ENCODE results near the gene SH2D4B.
A peak's percentile ranks its signal among the peaks of the same experiment; 100 is the strongest.

SH2D4B gene

GRCh38 chr10:80598084-80598798, 60.5 kb downstream of the SH2D4B start:
- peak; percentile 26 for DNase-seq (ENCODE audit: low spot score)
- H3K4me3 ChIP-seq = no peak overlapping the region
- TF ChIP-seq CTCF (IDR thresholded peaks at IDR 0.05) = no peak
- no peak overlapping the region for H3K27ac ChIP-seq

- Histone ChIP-seq H3K27ac (no peak overlapping the region), H3K4me3 (no peak overlapping the region)
- peak; percentile 54 for DNase-seq (ENCODE audit: low spot score)
- TF ChIP-seq CTCF (IDR thresholded peaks at IDR 0.05) = no peak
These were observed 61.2 kb downstream of the SH2D4B start for GRCh38 chr10:80598951-80599350.

- peak; percentile 64 for DNase-seq (ENCODE audit: low spot score)
These were observed 61.7 kb downstream of the SH2D4B start for GRCh38 chr10:80599424-80599847.

GRCh38 chr10:80600256-80600655, 62.6 kb downstream of the SH2D4B start:
- Histone ChIP-seq H3K4me3 (no peak overlapping the region), H3K27ac (no peak overlapping the region)
- peak; percentile 36 for DNase-seq (ENCODE audit: low spot score)
- no peak for TF ChIP-seq CTCF (IDR thresholded peaks at IDR 0.05)

More at GRCh38 chr10:80599424-80599847, 61.7 kb downstream of the SH2D4B start:
- Histone ChIP-seq H3K27ac (no peak overlapping the region), H3K4me3 (no peak overlapping the region)
- no peak for TF ChIP-seq CTCF (IDR thresholded peaks at IDR 0.05)

GRCh38 chr10:80602881-80603280, 65.2 kb downstream of the SH2D4B start:
- no peak overlapping the region for H3K27ac ChIP-seq
- TF ChIP-seq CTCF (IDR thresholded peaks at IDR 0.05) = no peak
- DNase-seq (ENCODE audit: low spot score) = no peak
- H3K4me3 ChIP-seq = no peak overlapping the region

- Histone ChIP-seq H3K27ac (no peak overlapping the region), H3K4me3 (no peak overlapping the region)
- DNase-seq (ENCODE audit: low spot score) = peak; percentile 66
- TF ChIP-seq CTCF (IDR thresholded peaks at IDR 0.05) = no peak
These were observed 65.8 kb downstream of the SH2D4B start for GRCh38 chr10:80603516-80603915.

- Histone ChIP-seq H3K4me3 (no peak overlapping the region), H3K27ac (no peak overlapping the region)
- TF ChIP-seq CTCF (IDR thresholded peaks at IDR 0.05) = no peak
- DNase-seq (ENCODE audit: low spot score) = peak; percentile 62
These were observed 71.0 kb downstream of the SH2D4B start for GRCh38 chr10:80608706-80609105.

Data from coronary artery (tissue), 2 donors.